H9 (cell line): Measurements from ENCODE around the gene SLK. TPM values are rescaled to one million over a fixed set of nuclear protein-coding genes. Genes with fewer than 3 reads are reported as not detected.

Experiments used
- DNase-seq: peaks from one replicate; pipeline ENCODE4 v3.0.0-alpha.2; 2017
- H2AFZ ChIP-seq: one replicate; pipeline ENCODE4 v1.6.1; 2013; ENCODE audit warnings: mild to moderate bottlenecking, low read length, control low read depth, moderate library complexity
- H2AK5ac ChIP-seq: 2 replicates; pipeline ENCODE4 v1.6.1; 2013; ENCODE audit warnings: low read length, control low read depth, mixed read lengths; ENCODE audit not compliant: insufficient read length
- H2BK120ac ChIP-seq: one replicate; pipeline ENCODE4 v1.6.1; 2013; ENCODE audit warnings: low read depth, mild to moderate bottlenecking, low read length, control low read depth, inconsistent platforms; ENCODE audit not compliant: poor library complexity, severe bottlenecking
- H2BK12ac ChIP-seq: 2 replicates; pipeline ENCODE4 v1.6.1; 2013; ENCODE audit warnings: low read length, control low read depth, mixed read lengths, low read depth; ENCODE audit not compliant: insufficient read length
- H2BK15ac ChIP-seq: 2 replicates; pipeline ENCODE4 v1.6.1; 2013; ENCODE audit warnings: low read depth, low read length, control low read depth
- H2BK20ac ChIP-seq: one replicate; pipeline ENCODE4 v1.6.1; 2013; ENCODE audit warnings: low read depth, mild to moderate bottlenecking, low read length, control low read depth, inconsistent platforms; ENCODE audit not compliant: poor library complexity, severe bottlenecking
- H2BK5ac ChIP-seq: 2 replicates; pipeline ENCODE4 v1.6.1; 2013; ENCODE audit warnings: low read length, control low read depth, mixed read lengths; ENCODE audit not compliant: insufficient read length
- H3K14ac ChIP-seq: 2 replicates; pipeline ENCODE4 v1.6.1; 2013; ENCODE audit warnings: low read length, control low read depth; ENCODE audit not compliant: insufficient read depth
- H3K18ac ChIP-seq: 2 replicates; pipeline ENCODE4 v1.6.1; 2013; ENCODE audit warnings: low read depth, mild to moderate bottlenecking, mixed read lengths, low read length, control low read depth; ENCODE audit not compliant: insufficient read length
- H3K23ac ChIP-seq: 2 replicates; pipeline ENCODE4 v1.6.1; 2013; ENCODE audit warnings: low read length, control low read depth, mixed read lengths, low read depth; ENCODE audit not compliant: insufficient read length
- H3K23me2 ChIP-seq: 2 replicates; pipeline ENCODE4 v1.6.1; 2013; ENCODE audit warnings: low read depth, mild to moderate bottlenecking, mixed read lengths, low read length, control low read depth; ENCODE audit not compliant: insufficient read length, poor library complexity, severe bottlenecking
- H3K27ac ChIP-seq: 2 replicates; pipeline ENCODE4 v1.5.1; 2013; ENCODE audit warnings: low read length, control low read depth, mixed read lengths, low read depth; ENCODE audit not compliant: insufficient read length
- H3K27me3 ChIP-seq: 2 replicates; pipeline ENCODE4 v1.6.1; 2013; ENCODE audit warnings: low read length, control low read depth, inconsistent platforms; ENCODE audit not compliant: insufficient read depth
- H3K4ac ChIP-seq: 2 replicates; pipeline ENCODE4 v1.6.1; 2013; ENCODE audit warnings: low read depth, mild to moderate bottlenecking, control low read depth, inconsistent platforms, low read length, moderate library complexity
- H3K4me1 ChIP-seq: 2 replicates; pipeline ENCODE4 v1.6.1; 2013; ENCODE audit warnings: low read length, control low read depth, inconsistent platforms; ENCODE audit not compliant: insufficient read depth
- H3K4me2 ChIP-seq: 2 replicates; pipeline ENCODE4 v1.6.1; 2013; ENCODE audit warnings: low read length, control low read depth, mixed read lengths; ENCODE audit not compliant: insufficient read length, insufficient read depth
- H3K56ac ChIP-seq: 2 replicates; pipeline ENCODE4 v1.6.1; 2013; ENCODE audit warnings: low read depth, mild to moderate bottlenecking, mixed read lengths, low read length, control low read depth; ENCODE audit not compliant: insufficient read length
- H3K79me1 ChIP-seq: 2 replicates; pipeline ENCODE4 v1.6.1; 2013; ENCODE audit warnings: low read depth, mild to moderate bottlenecking, moderate library complexity, low read length, control low read depth, inconsistent platforms; ENCODE audit not compliant: insufficient read depth, poor library complexity, severe bottlenecking
- H3K79me2 ChIP-seq: 2 replicates; pipeline ENCODE4 v1.6.1; 2013; ENCODE audit warnings: low read length, control low read depth, inconsistent platforms; ENCODE audit not compliant: insufficient read depth
- H3K9ac ChIP-seq: 2 replicates; pipeline ENCODE4 v1.6.1; 2013; ENCODE audit warnings: low read length, control low read depth, mixed read lengths; ENCODE audit not compliant: insufficient read length; ENCODE audit errors: extremely low read depth
- H3K9me3 ChIP-seq: one replicate; pipeline ENCODE4 v1.6.1; 2013; ENCODE audit warnings: low read depth, low read length, inconsistent platforms; ENCODE audit not compliant: control insufficient read depth
- H3T11ph ChIP-seq: one replicate; pipeline ENCODE4 v1.6.1; 2013; ENCODE audit warnings: mild to moderate bottlenecking, low read length, control low read depth, inconsistent platforms
- H4K20me1 ChIP-seq: one replicate; pipeline ENCODE4 v1.6.1; 2013; ENCODE audit not compliant: control insufficient read depth, insufficient read length, insufficient read depth
- H4K5ac ChIP-seq: 2 replicates; pipeline ENCODE4 v1.6.1; 2013; ENCODE audit warnings: low read depth, mild to moderate bottlenecking, mixed read lengths, low read length, control low read depth; ENCODE audit not compliant: insufficient read length
- H4K8ac ChIP-seq: replicated peaks from 2 replicates; pipeline ENCODE4 v1.6.1; 2013; ENCODE audit warnings: low read length, control low read depth, mixed read lengths, low read depth; ENCODE audit not compliant: insufficient read length
- H4K91ac ChIP-seq: 2 replicates; pipeline ENCODE4 v1.6.1; 2013; ENCODE audit warnings: low read depth, mild to moderate bottlenecking, moderate library complexity, mixed read lengths, low read length, control low read depth; ENCODE audit not compliant: insufficient read length
- H3K27ac Mint-ChIP-seq, 3 experiments: 2 replicates in 2 of 3; 3 replicates in 1 of 3; pipeline ENCODE4 v1.8.0; 2020 to 2021; ENCODE audit warnings: mixed read lengths in 3 of 3, mild to moderate bottlenecking in 1 of 3, moderate library complexity in 1 of 3
- H3K27me3 Mint-ChIP-seq: 2 replicates; pipeline ENCODE4 v1.8.0; 2021; ENCODE audit warnings: low read depth, mild to moderate bottlenecking, moderate library complexity, mixed read lengths
- H3K36me3 Mint-ChIP-seq, 3 experiments: 2 replicates in 2 of 3; 3 replicates in 1 of 3; pipeline ENCODE4 v1.8.0; 2020 to 2021; ENCODE audit warnings: low read depth in 3 of 3, mixed read lengths in 3 of 3; ENCODE audit not compliant: insufficient read depth in 1 of 3
- H3K4me1 Mint-ChIP-seq, 2 experiments: 2 replicates each; pipeline ENCODE4 v1.8.0; 2020; ENCODE audit warnings: mixed read lengths in 2 of 2
- H3K4me3 Mint-ChIP-seq, 2 experiments: 2 replicates in 1 of 2; 3 replicates in 1 of 2; pipeline ENCODE4 v1.8.0; 2020 to 2021; ENCODE audit warnings: mild to moderate bottlenecking in 2 of 2, mixed read lengths in 2 of 2, moderate library complexity in 1 of 2
- H3K9me3 Mint-ChIP-seq, 2 experiments: 2 replicates in 1 of 2; 3 replicates in 1 of 2; pipeline ENCODE4 v1.8.0; 2020; ENCODE audit warnings: mild to moderate bottlenecking in 2 of 2, mixed read lengths in 2 of 2, moderate library complexity in 1 of 2
- WGBS: extraction: QIAGEN DNeasy Blood & Tissue Kit; methylation state at CpG from one replicate; pipeline ENCODE4 v1.1.7; 2013; ENCODE audit warnings: missing lambda C conversion rate, low lambda C conversion rate, mixed read lengths; ENCODE audit not compliant: insufficient read length; ENCODE audit errors: extremely low coverage; 5-methylcytosine and 5-hydroxymethylcytosine counted together
- total RNA-seq: library from RNA; stranded (reverse); gene quantifications from 2 replicates; pipeline ENCODE4 v1.2.1, GENCODE V29; 2021
- TF ChIP-seq, protein P1 (sequence below): fragments of 200-600 bp; sonication (generic); conservative IDR thresholded peaks from 3 replicates; pipeline ENCODE4 v1.8.0; 2021; ENCODE audit warnings: antibody characterized with exemption, mild to moderate bottlenecking

Gene SLK
- total RNA-seq, 1 experiment from 2014 or later: 21.0 TPM

DNA sequence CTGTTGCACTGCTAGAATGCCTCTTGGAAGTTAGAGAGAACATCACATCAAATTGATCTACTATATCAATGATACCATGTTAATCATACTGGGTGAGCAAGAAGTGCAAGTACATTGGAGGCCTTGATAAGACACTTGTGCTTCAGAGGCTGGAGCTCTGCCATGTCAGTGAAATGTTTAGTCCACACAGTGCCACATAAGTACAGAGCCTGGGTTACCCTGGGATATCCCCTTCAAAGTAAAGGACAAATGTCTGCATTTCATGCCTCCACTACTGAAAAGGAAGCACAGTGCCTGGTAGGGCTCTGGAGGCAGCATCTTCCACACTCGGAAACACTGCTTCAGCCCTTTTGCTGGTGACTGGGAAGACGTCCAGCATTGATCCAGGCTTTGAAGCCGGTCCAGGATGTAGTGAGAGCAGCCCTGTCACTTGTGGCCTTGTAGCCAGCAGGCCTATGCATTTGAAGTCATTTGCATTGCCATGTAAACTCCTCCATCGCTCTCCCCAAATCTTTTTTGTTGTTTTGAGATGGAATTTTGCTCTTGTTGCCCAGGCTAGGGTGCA is 33.3 kb upstream of the SLK start:
- Histone ChIP-seq H3T11ph (no peak overlapping the region), H3K4me1 (no peaks in the 10 kb centered on the region; the same call in 1 of the 2 replicates), H3K9me3 (no peaks in the 10 kb centered on the region), H3K27ac (no peak overlapping the region), H3K79me1 (no peaks in the 10 kb centered on the region), H4K91ac (no peak overlapping the region), H3K4me2 (no peak overlapping the region), H2BK20ac (no peak overlapping the region), H2AK5ac (no peak overlapping the region), H3K79me2 (no peaks in the 10 kb centered on the region), H2BK5ac (no peak overlapping the region), H3K18ac (no peak overlapping the region), H3K56ac (no peak overlapping the region), H3K9ac (no peak overlapping the region), H3K27me3 (no peaks in the 10 kb centered on the region), H4K20me1 (no peaks in the 10 kb centered on the region), H2BK12ac (no peak overlapping the region), H3K4ac (no peak overlapping the region), H4K8ac (no peak overlapping the region), H2AFZ (no peak overlapping the region), H2BK15ac (no peak overlapping the region), H4K5ac (no peak overlapping the region), H2BK120ac (no peak overlapping the region), H3K23me2 (no peaks in the 10 kb centered on the region), H3K14ac (no peak overlapping the region), H3K23ac (no peak overlapping the region)
- TF ChIP-seq, protein P1, sequence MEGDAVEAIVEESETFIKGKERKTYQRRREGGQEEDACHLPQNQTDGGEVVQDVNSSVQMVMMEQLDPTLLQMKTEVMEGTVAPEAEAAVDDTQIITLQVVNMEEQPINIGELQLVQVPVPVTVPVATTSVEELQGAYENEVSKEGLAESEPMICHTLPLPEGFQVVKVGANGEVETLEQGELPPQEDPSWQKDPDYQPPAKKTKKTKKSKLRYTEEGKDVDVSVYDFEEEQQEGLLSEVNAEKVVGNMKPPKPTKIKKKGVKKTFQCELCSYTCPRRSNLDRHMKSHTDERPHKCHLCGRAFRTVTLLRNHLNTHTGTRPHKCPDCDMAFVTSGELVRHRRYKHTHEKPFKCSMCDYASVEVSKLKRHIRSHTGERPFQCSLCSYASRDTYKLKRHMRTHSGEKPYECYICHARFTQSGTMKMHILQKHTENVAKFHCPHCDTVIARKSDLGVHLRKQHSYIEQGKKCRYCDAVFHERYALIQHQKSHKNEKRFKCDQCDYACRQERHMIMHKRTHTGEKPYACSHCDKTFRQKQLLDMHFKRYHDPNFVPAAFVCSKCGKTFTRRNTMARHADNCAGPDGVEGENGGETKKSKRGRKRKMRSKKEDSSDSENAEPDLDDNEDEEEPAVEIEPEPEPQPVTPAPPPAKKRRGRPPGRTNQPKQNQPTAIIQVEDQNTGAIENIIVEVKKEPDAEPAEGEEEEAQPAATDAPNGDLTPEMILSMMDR: no peak
- no CpG with 5 or more reads among the region's 4 CpGs for WGBS
- Mint-ChIP-seq H3K36me3 (no peaks in the 10 kb centered on the region), H3K27me3 (no peaks in the 10 kb centered on the region; the same call in 1 of the 2 replicates), H3K27ac (no peak overlapping the region), H3K4me1 (peaks cover 11 to 14% of the 10 kb centered on the region in 2 experiments), H3K4me3 (no peak overlapping the region), H3K9me3 (peaks cover 0 to 2% of the 10 kb centered on the region in 2 experiments; a peak in 1 of 5 replicates)
- no peak for DNase-seq
